ENCODE measurements around the gene ZYG11A. TPM values are rescaled to one million over a fixed set of nuclear protein-coding genes. Genes with fewer than 3 reads are reported as not detected.

Gene ZYG11A
- total RNA-seq, 1 donor from 2014 or later, result 0.19 TPM

GRCh38 chr1:52887483-52887882 is 44.9 kb downstream of the ZYG11A start:
- no peak for DNase-seq (ENCODE audit: low read depth, low spot score)
- Mint-ChIP-seq H3K9me3 (no peaks in the 10 kb centered on the region), H3K27me3 (ENCODE audit: low read depth) (no peaks in the 10 kb centered on the region), H3K27ac (ENCODE audit: unreplicated experiment) (no peak overlapping the region), H3K36me3 (ENCODE audit: low read depth) (no peaks in the 10 kb centered on the region), H3K4me1 (no peaks in the 10 kb centered on the region), H3K4me3 (no peak overlapping the region)
- TF ChIP-seq CTCF (conservative IDR thresholded peaks at IDR 0.05), result no peak

GRCh38 chr1:52892424-52893215 is 50.1 kb downstream of the ZYG11A start:
- H3K4me3 Mint-ChIP-seq, result no peak overlapping the region
- DNase-seq (ENCODE audit: low read depth, low spot score), result no peak
- peaks cover 5% of the 10 kb centered on the region for H3K4me1 Mint-ChIP-seq
- H3K36me3 Mint-ChIP-seq (ENCODE audit: low read depth), result no peaks in the 10 kb centered on the region
- H3K9me3 Mint-ChIP-seq, result no peaks in the 10 kb centered on the region
- H3K27me3 Mint-ChIP-seq (ENCODE audit: low read depth), result no peaks in the 10 kb centered on the region
- H3K27ac Mint-ChIP-seq (ENCODE audit: unreplicated experiment), result no peak overlapping the region
- TF ChIP-seq CTCF (conservative IDR thresholded peaks at IDR 0.05), result no peak

- Mint-ChIP-seq H3K4me1 (peaks cover 6% of the 10 kb centered on the region), H3K36me3 (ENCODE audit: low read depth) (no peaks in the 10 kb centered on the region), H3K27ac (ENCODE audit: unreplicated experiment) (no peak overlapping the region), H3K9me3 (no peaks in the 10 kb centered on the region), H3K27me3 (ENCODE audit: low read depth) (no peaks in the 10 kb centered on the region), H3K4me3 (no peak overlapping the region)
- no peak for DNase-seq (ENCODE audit: low read depth, low spot score)
- TF ChIP-seq CTCF (conservative IDR thresholded peaks at IDR 0.05), result no peak
Observed at GRCh38 chr1:52899445-52899894, 56.9 kb downstream of the ZYG11A start.

DNA sequence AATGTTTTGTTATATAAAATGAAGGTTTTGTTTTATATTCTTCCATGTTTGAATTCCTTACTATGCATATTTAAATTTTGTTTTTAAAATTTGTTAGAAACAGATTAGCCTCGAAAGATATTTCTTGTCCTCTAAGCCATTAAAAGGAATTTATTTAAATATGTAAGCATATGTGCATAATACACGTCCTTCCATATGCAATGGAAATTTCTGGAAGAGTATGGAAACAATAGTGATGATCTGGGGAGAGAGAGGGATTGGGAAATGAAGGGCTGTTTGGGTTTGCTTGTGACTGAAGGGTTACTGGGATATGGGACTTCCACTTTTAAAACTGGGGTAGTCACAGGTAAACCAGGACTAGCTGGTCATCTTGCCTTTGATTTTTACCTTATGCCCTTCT is 57.8 kb downstream of the ZYG11A start:
- TF ChIP-seq CTCF (conservative IDR thresholded peaks at IDR 0.05), result no peak
- peaks cover 10% of the 10 kb centered on the region for H3K4me1 Mint-ChIP-seq
- no peak for DNase-seq (ENCODE audit: low read depth, low spot score)
- no peak overlapping the region for H3K27ac Mint-ChIP-seq (ENCODE audit: unreplicated experiment)
- H3K9me3 Mint-ChIP-seq, result no peaks in the 10 kb centered on the region
- no peak overlapping the region for H3K4me3 Mint-ChIP-seq
- H3K36me3 Mint-ChIP-seq (ENCODE audit: low read depth), result no peaks in the 10 kb centered on the region
- no peaks in the 10 kb centered on the region for H3K27me3 Mint-ChIP-seq (ENCODE audit: low read depth)

- no peak for DNase-seq (ENCODE audit: low read depth, low spot score)
- H3K27ac Mint-ChIP-seq (ENCODE audit: unreplicated experiment), result no peak overlapping the region
- no peaks in the 10 kb centered on the region for H3K36me3 Mint-ChIP-seq (ENCODE audit: low read depth)
- H3K4me3 Mint-ChIP-seq, result no peak overlapping the region
- TF ChIP-seq CTCF (conservative IDR thresholded peaks at IDR 0.05), result no peak
- no peaks in the 10 kb centered on the region for H3K27me3 Mint-ChIP-seq (ENCODE audit: low read depth)
- peaks cover 10% of the 10 kb centered on the region for H3K4me1 Mint-ChIP-seq
- H3K9me3 Mint-ChIP-seq, result no peaks in the 10 kb centered on the region
Observed at GRCh38 chr1:52901384-52901783, 58.8 kb downstream of the ZYG11A start.
